GM12878 (cell line): ENCODE measurements around the gene AFMID. TPM values are rescaled to one million over a fixed set of nuclear protein-coding genes. Genes with fewer than 3 reads are reported as not detected.

ENCODE experiments used
- ATAC-seq: fragments of 200-7000 bp; cut with Tn5 transposase; 3 replicates; pipeline ENCODE4 v1.9.1; 2020; ENCODE audit warnings: mild to moderate bottlenecking, moderate library complexity
- BruUV-seq: library from RNA; stranded (reverse); fragments of 400-500 nt; replicated peaks from 2 replicates; lab custom pipeline; 2021; lab: Mats Ljungman, UMichigan
- CTCF ChIA-PET: fragments of 300-600 bp; sonication (Branson Sonifier 250); formaldehyde crosslinking; extraction: SDS; loops from one replicate; lab custom pipeline; 2021; ENCODE audit warnings: inconsistent platforms; lab: Yijun Ruan, JAX
- POLR2A ChIA-PET: fragments of 350-600 bp; formaldehyde crosslinking; extraction: SDS; loops from one replicate; lab custom pipeline; 2021; ENCODE audit warnings: inconsistent platforms; lab: Charles Lee
- RAD21 ChIA-PET: fragments of 300-600 bp; sonication (Branson Sonifier 250); formaldehyde crosslinking; loops from one replicate; lab custom pipeline; 2023; ENCODE audit warnings: antibody characterized with exemption; ENCODE audit not compliant: unreplicated experiment; lab: Charles Lee
- SMC1A ChIA-PET: fragments of 300-600 bp; sonication (Branson Sonifier 250); formaldehyde crosslinking; loops from one replicate; lab custom pipeline; 2023; ENCODE audit not compliant: unreplicated experiment, uncharacterized antibody; lab: Charles Lee
- DNase-seq: peaks from one replicate; pipeline ENCODE4 v3.0.0-alpha.2; 2011; ENCODE audit warnings: low read depth, low spot score
- FAIRE-seq: peaks from 3 replicates; lab custom pipeline; 2011; peaks lifted over from hg19 to GRCh38; lab: Jason Lieb, UNC
- H2AFZ ChIP-seq: 2 replicates; pipeline ENCODE4 v1.6.0; 2011; ENCODE audit warnings: low read depth, low read length, control low read depth; ENCODE audit not compliant: control insufficient read depth
- H3K27ac ChIP-seq: 2 replicates; pipeline ENCODE4 v1.5.1; 2011; ENCODE audit warnings: control low read depth; ENCODE audit not compliant: control insufficient read depth, insufficient read depth
- H3K27me3 ChIP-seq, 2 experiments: replicated peaks in 1 of 2; 2 replicates each; pipeline versions ENCODE4 v1.6.0 to v1.6.1; 2011; ENCODE audit warnings: low read length in 1 of 2; ENCODE audit not compliant: control insufficient read depth in 2 of 2, insufficient read depth in 2 of 2
- H3K36me3 ChIP-seq, 2 experiments: 2 replicates each; pipeline ENCODE4 v1.5.1; 2011; ENCODE audit warnings: low read length in 1 of 2; ENCODE audit not compliant: control insufficient read depth in 2 of 2, insufficient read depth in 2 of 2
- H3K4me1 ChIP-seq: 2 replicates; pipeline ENCODE4 v1.6.1; 2011; ENCODE audit warnings: mild to moderate bottlenecking, low read length, moderate library complexity, mixed read lengths; ENCODE audit not compliant: control insufficient read depth, insufficient read depth
- H3K4me2 ChIP-seq: 2 replicates; pipeline ENCODE4 v1.6.0; 2011; ENCODE audit warnings: control low read depth; ENCODE audit not compliant: control insufficient read depth, insufficient read depth
- H3K4me3 ChIP-seq: fragments of 200-600 bp; sonication (generic); 2 replicates; pipeline ENCODE4 v1.5.1; 2016
- H3K79me2 ChIP-seq: 2 replicates; pipeline ENCODE4 v1.6.0; 2011; ENCODE audit warnings: low read length; ENCODE audit not compliant: control insufficient read depth, insufficient read depth
- H3K9ac ChIP-seq: 2 replicates; pipeline ENCODE4 v1.8.0; 2011; ENCODE audit warnings: low read length, control low read depth, mixed read lengths; ENCODE audit not compliant: control insufficient read depth, insufficient read depth
- H3K9me3 ChIP-seq: replicated peaks from 3 replicates; pipeline ENCODE4 v1.5.1; 2011; ENCODE audit warnings: mild to moderate bottlenecking, low read length; ENCODE audit not compliant: control insufficient read depth, insufficient read depth
- H4K20me1 ChIP-seq: 2 replicates; pipeline ENCODE4 v1.6.0; 2011; ENCODE audit not compliant: control insufficient read depth, insufficient read depth
- BHLHE40 ChIP-seq, 2 experiments: fragments of 450-650 bp in 1 of 2; IDR thresholded peaks; 2 replicates each; pipeline ENCODE4 v1.6.1; 2011 to 2017; ENCODE audit warnings: low read depth in 2 of 2, borderline replicate concordance in 1 of 2, improper control_type of control experiment in 1 of 2, low read length in 1 of 2, mild to moderate bottlenecking in 1 of 2
- GATAD2B ChIP-seq: fragments of 450-650 bp; conservative IDR thresholded peaks from 2 replicates; pipeline ENCODE4 v1.6.1; 2017; ENCODE audit warnings: low read depth, mild to moderate bottlenecking, moderate library complexity
- MAX ChIP-seq: IDR thresholded peaks from 2 replicates; pipeline ENCODE4 v1.6.1; 2012; ENCODE audit warnings: low read depth, low read length, improper control_type of control experiment
- PAX5 ChIP-seq: IDR thresholded peaks from 2 replicates; pipeline ENCODE4 v1.6.1; 2011; ENCODE audit warnings: low read depth, low read length, borderline replicate concordance
- POLR2A ChIP-seq: IDR thresholded peaks from 2 replicates; pipeline ENCODE4 v1.6.1; 2011; ENCODE audit warnings: low read depth, mild to moderate bottlenecking, low read length
- SP1 ChIP-seq: IDR thresholded peaks from one replicate; pipeline ENCODE4 v1.6.1; 2011; ENCODE audit warnings: low read depth, low read length
- ZNF622 ChIP-seq: fragments of 450-650 bp; IDR thresholded peaks from 2 replicates; pipeline ENCODE4 v1.6.1; 2017; ENCODE audit warnings: mild to moderate bottlenecking, inconsistent platforms
- WGBS: methylation state at CpG from one replicate; pipeline ENCODE4 v1.1.6; 2016; ENCODE audit warnings: low lambda C conversion rate; ENCODE audit not compliant: insufficient replicate concordance, insufficient coverage; ENCODE audit errors: missing lambda C conversion rate; 5-methylcytosine and 5-hydroxymethylcytosine counted together
- in situ Hi-C: fragments of 300-500 bp; cut with MboI; formaldehyde crosslinking; loops from 9 replicates; pipeline ENCODE4 v1.14.3; 2018; ENCODE audit warnings: mixed read lengths
- intact Hi-C: fragments of 100-400 bp; cut with micrococcal nuclease; formaldehyde crosslinking; loops from one replicate; pipeline ENCODE4 v1.14.2; 2022; ENCODE audit not compliant: unreplicated experiment
- polyA plus RNA-seq, 11 experiments: library from polyadenylated mRNA; depleted of rRNA in 4 of 11; unstranded in 6 of 11; stranded (reverse) in 5 of 11; fragments of >200 nt; fragmentation: Nextera tagmentation in 4 of 11; fragmentation: Illumina TruSeq in 1 of 11; extraction: Ambion mirVana in 4 of 11; extraction: Trizol in 1 of 11; gene quantifications; 1 replicate in 1 of 11; 2 replicates in 10 of 11; pipeline versions ENCODE4 v1.2.1 to v1.2.3, GENCODE V29; 2011 to 2016; ENCODE audit warnings: inconsistent platforms in 2 of 11, missing spikeins in 2 of 11, low read depth in 1 of 11
- total RNA-seq, 4 experiments: library from RNA; depleted of rRNA in 3 of 4; stranded (reverse); fragments of >200 nt in 3 of 4; fragmentation: Illumina TruSeq in 1 of 4; extraction: Trizol in 1 of 4; gene quantifications; 2 replicates each; pipeline versions ENCODE4 v1.2.1 to v1.2.3, GENCODE V29; 2013 to 2021
- TF ChIP-seq, protein P1 (sequence below): fragments of 450-650 bp; IDR thresholded peaks from 2 replicates; pipeline ENCODE4 v1.6.1; 2016; ENCODE audit warnings: mild to moderate bottlenecking
- TF ChIP-seq, protein P2 (sequence below): fragments of 450-650 bp; formaldehyde crosslinking; IDR thresholded peaks from 2 replicates; pipeline ENCODE4 v1.4.0; 2020; ENCODE audit warnings: mild to moderate bottlenecking, moderate library complexity
- TF ChIP-seq, protein P3 (sequence below): fragments of 450-650 bp; formaldehyde crosslinking; IDR thresholded peaks from 2 replicates; pipeline ENCODE4 v1.4.0; 2022; ENCODE audit warnings: mild to moderate bottlenecking, moderate library complexity
- TF ChIP-seq, protein P4 (sequence below): IDR thresholded peaks from 2 replicates; pipeline ENCODE4 v1.6.1; 2011; ENCODE audit warnings: low read depth, low read length, improper control_type of control experiment, borderline replicate concordance

AFMID gene
- total and polyA plus RNA-seq, 10 of the 15 experiments (the other 5 are each of a cell fraction or from before 2014, with no cell fraction given): 36.1 to 98.8 (median 51.6) TPM

DNA sequence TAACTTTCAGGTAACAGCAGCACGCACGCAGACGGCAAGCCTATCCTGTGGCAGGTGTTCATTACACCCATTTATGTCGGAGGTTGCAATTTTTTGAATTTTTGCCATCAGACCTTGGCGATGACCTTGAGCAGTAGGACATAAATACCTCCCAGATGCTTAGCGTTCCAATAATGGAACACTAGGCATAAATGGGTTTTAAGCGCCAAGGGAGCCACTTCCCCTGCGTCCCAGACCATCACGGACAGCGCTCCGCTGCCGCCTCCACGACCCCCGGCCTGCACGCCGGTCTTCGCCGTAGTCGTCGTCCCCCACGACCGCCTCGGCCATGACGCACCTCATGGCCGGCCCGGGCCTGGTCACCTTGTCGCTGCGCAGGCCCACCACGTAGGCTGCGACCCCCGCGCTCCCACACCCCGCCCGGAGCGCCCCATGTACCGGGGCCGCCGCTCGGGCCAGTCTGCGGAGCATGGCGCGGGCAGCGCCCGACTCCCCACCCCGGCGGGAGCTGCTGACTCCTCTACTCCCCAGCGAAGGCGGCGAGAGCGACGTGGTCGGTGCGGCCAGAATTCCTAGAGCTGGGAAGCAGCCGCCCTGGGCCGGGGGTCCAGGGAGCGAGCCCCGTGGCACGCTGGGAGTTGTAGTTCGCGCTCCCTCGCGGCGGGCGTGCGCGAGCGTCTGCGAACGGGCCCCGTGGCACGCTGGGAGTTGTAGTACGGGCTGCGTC, 66.9 kb downstream of the AFMID start (continued):
- TF ChIP-seq BHLHE40 (IDR thresholded peaks at IDR 0.05; ENCODE audit: borderline replicate concordance in 1 of 2, low read depth in 2 of 2, low read length in 1 of 2) (peak; percentile 16 to 58; a peak in 2 of 4 replicates), GATAD2B (peak; percentile 97), PAX5 (no peak), POLR2A (no peak; the same call in 1 of the 2 replicates), MAX (no peak)
- TF ChIP-seq, protein P1, sequence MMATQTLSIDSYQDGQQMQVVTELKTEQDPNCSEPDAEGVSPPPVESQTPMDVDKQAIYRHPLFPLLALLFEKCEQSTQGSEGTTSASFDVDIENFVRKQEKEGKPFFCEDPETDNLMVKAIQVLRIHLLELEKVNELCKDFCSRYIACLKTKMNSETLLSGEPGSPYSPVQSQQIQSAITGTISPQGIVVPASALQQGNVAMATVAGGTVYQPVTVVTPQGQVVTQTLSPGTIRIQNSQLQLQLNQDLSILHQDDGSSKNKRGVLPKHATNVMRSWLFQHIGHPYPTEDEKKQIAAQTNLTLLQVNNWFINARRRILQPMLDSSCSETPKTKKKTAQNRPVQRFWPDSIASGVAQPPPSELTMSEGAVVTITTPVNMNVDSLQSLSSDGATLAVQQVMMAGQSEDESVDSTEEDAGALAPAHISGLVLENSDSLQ: peak; percentile 66

- in situ Hi-C loops (no loop called here), intact Hi-C loops (no loop called here)
- CTCF ChIA-PET: interaction anchor here (1.2 to 2.1 kb wide), 4 partner anchors 8 to 236 kb away, joined by 3 to 9 read pairs (median 6); no protein-coding TSS in a partner anchor
- Histone ChIP-seq H3K4me1 (peaks cover 51% of the 10 kb centered on the region), H3K4me3 (no peak overlapping the region), H3K27ac (no peak overlapping the region), H3K4me2 (no peak overlapping the region), H3K27me3 (no peaks in the 10 kb centered on the region), H3K79me2 (no peaks in the 10 kb centered on the region), H3K9me3 (no peaks in the 10 kb centered on the region), H2AFZ (no peak overlapping the region), H3K36me3 (no peaks in the 10 kb centered on the region), H4K20me1 (no peaks in the 10 kb centered on the region), H3K9ac (no peak overlapping the region)
- POLR2A ChIA-PET: interaction anchor here (0.5 to 1.6 kb wide), 6 partner anchors 13 to 146 kb away, joined by 3 to 7 read pairs (median 3); no protein-coding TSS in a partner anchor
- no peak for DNase-seq
- no TSS peak for BruUV-seq
- 72% methylated on average over 18 of the region's 18 CpGs for WGBS
- RAD21 ChIA-PET: interaction anchor here (1.1 to 1.7 kb wide), 2 partner anchors 59 to 167 kb away, joined by 3 to 4 read pairs; no protein-coding TSS in a partner anchor
- no peak for ATAC-seq
- no peak for FAIRE-seq
- SMC1A ChIA-PET: interaction anchor here (0.9 to 1.1 kb wide), 2 partner anchors 133 to 170 kb away, joined by 3 read pairs; no protein-coding TSS in a partner anchor
- TF ChIP-seq, protein P2, sequence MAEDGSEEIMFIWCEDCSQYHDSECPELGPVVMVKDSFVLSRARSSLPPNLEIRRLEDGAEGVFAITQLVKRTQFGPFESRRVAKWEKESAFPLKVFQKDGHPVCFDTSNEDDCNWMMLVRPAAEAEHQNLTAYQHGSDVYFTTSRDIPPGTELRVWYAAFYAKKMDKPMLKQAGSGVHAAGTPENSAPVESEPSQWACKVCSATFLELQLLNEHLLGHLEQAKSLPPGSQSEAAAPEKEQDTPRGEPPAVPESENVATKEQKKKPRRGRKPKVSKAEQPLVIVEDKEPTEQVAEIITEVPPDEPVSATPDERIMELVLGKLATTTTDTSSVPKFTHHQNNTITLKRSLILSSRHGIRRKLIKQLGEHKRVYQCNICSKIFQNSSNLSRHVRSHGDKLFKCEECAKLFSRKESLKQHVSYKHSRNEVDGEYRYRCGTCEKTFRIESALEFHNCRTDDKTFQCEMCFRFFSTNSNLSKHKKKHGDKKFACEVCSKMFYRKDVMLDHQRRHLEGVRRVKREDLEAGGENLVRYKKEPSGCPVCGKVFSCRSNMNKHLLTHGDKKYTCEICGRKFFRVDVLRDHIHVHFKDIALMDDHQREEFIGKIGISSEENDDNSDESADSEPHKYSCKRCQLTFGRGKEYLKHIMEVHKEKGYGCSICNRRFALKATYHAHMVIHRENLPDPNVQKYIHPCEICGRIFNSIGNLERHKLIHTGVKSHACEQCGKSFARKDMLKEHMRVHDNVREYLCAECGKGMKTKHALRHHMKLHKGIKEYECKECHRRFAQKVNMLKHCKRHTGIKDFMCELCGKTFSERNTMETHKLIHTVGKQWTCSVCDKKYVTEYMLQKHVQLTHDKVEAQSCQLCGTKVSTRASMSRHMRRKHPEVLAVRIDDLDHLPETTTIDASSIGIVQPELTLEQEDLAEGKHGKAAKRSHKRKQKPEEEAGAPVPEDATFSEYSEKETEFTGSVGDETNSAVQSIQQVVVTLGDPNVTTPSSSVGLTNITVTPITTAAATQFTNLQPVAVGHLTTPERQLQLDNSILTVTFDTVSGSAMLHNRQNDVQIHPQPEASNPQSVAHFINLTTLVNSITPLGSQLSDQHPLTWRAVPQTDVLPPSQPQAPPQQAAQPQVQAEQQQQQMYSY (CRISPR knock-in tag): no peak
- TF ChIP-seq, protein P3, sequence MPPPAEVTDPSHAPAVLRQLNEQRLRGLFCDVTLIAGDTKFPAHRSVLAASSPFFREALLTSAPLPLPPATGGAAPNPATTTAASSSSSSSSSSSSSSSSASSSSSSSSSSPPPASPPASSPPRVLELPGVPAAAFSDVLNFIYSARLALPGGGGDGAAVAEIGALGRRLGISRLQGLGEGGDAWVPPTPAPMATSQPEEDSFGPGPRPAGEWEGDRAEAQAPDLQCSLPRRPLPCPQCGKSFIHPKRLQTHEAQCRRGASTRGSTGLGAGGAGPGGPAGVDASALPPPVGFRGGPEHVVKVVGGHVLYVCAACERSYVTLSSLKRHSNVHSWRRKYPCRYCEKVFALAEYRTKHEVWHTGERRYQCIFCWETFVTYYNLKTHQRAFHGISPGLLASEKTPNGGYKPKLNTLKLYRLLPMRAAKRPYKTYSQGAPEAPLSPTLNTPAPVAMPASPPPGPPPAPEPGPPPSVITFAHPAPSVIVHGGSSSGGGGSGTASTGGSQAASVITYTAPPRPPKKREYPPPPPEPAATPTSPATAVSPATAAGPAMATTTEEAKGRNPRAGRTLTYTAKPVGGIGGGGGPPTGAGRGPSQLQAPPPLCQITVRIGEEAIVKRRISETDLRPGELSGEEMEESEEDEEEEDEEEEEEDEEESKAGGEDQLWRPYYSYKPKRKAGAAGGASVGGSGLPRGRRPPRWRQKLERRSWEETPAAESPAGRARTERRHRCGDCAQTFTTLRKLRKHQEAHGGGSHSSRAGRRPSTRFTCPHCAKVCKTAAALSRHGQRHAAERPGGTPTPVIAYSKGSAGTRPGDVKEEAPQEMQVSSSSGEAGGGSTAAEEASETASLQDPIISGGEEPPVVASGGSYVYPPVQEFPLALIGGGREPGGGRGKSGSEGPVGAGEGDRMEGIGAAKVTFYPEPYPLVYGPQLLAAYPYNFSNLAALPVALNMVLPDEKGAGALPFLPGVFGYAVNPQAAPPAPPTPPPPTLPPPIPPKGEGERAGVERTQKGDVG (CRISPR knock-in tag): no peak
- TF ChIP-seq ZNF622 (no peak), SP1 (no peak)
- TF ChIP-seq, protein P4, sequence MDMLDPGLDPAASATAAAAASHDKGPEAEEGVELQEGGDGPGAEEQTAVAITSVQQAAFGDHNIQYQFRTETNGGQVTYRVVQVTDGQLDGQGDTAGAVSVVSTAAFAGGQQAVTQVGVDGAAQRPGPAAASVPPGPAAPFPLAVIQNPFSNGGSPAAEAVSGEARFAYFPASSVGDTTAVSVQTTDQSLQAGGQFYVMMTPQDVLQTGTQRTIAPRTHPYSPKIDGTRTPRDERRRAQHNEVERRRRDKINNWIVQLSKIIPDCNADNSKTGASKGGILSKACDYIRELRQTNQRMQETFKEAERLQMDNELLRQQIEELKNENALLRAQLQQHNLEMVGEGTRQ: no peak
Measured at GRCh38 chr17:78255029-78255656, 68.0 kb downstream of the AFMID start.
